RPMI8226 (cell line): Measurements from ENCODE around the gene TNFRSF25.
"Not testable (repeated sequence)": the region's sequence is repeated elsewhere in the genome, so short reads cannot be mapped to it uniquely, and the experiment has no call there.

Experiments
- DNase-seq: peaks from one replicate; pipeline ENCODE4 v3.0.0-alpha.2; 2015

TNFRSF25 gene

DNA sequence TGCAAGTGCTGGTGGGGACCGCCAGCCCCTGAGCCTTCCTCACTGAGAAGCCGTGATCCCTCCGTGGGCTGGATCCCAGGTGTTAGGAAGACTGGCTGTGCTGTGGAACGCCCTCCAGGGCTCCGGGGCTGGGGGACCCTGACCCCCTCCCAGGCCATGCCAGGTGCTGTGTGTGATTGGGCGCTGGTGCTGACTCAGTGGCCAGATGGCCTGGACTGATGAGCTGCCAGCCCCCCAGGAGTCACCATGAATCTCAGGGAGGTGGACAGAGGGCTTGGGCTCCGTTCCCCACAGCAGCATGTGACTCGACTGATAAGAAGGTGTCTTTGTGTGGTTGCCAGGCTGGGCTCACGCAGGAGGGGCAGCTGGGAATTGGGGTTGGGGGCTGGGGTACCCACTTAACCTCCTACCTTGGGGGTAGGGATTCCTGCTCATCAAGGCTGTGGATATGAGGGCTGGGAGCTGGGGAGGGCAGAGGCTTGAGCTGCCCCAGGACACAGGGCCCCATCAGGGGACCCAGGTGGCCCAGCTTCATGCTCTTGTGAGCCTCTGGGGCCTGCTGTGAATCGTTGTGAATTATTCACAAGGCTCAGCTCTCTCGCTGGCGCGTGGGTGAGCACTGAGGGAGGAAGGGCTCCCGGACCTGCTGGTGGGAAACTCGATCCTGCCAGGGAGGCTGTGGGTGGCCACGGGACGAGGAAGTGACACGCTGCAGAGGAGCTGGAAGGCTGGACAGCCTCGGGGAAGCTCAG lies 36.1 kb downstream of the TNFRSF25 start:
- DNase-seq = not testable (repeated sequence)

DNA sequence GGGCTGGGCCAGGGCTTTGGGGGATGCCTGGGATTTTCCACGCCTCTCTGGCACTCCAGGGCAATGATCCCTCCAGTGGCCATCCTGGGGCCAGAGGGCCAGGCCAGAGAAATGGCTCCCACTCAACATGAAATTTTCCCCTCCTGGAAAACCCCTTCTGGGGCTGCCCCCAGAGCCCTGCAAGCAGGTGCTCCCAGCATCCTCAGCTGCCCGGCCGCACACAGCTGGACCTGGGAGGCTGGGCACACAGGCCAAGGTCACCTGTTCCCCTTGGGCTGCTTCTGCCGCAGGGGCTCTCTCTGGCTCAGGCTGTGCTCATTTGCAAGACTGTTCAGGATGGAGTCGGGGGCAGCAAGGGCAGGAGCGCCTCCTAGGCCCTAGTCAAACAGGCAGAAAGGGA lies 37.5 kb downstream of the TNFRSF25 start:
- not testable (repeated sequence) for DNase-seq

DNA sequence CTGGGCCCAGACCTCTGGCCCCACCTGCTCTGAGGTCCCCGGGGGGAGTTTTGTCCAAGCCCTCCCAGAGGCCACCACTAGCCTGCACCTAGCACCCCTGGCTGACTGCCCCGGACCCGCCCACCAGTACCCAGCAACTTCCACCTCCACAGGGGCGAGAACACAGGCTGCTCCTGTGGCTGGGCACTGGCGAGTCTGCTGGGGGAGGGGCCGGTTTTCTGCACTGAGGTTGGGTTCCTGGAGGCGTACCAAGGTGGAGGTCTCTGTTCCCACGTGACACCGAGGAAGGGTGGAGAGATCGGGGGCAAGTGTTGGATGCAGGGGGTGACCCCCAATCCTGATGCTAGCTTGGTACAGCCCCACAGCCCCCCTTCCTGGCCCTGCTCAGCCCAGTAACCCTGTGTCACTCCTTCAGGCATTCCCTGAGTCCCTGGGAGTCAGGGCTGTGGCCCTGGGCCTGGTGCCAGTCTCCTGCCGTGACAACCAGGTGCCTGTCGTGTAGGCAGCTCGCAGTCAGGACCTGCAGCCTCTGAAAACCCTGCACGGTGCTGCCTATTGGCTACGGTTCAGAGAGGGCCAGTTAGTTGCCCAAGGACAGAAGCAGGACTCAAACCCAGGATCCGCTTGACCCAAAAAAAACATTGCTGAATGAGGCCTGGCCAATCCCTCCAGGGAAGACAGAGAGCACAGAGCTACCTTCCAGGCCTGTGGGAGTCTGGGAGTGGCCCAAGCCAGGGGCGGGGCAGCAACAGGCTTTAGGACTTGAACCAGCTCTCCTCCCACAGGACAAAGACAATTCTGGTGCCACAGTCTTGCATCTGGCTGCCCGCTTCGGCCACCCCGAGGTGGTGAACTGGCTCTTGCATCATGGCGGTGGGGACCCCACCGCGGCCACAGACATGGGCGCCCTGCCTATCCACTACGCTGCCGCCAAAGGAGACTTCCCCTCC lies 38.3 kb downstream of the TNFRSF25 start:
- DNase-seq = peak; percentile 89

DNA sequence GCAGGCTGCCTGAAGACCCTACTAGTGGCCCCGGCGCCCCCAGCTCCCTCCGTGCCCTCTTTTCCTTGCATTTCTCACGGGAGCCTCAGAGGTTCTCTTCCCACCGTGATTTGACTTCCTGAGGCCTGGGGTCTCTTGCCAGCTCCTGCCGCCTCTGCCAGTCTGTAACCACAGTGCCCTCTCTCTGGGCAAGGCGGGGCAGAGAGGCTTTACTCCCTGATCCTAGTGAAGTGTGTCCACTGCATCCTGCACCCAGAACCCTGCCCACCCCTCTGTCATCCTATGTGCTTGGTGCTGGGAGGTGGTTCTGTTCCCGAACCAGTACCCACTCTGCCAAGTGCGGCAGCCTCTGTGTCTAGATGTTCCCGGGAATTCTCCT lies 39.0 kb downstream of the TNFRSF25 start:
- DNase-seq = no peak

DNA sequence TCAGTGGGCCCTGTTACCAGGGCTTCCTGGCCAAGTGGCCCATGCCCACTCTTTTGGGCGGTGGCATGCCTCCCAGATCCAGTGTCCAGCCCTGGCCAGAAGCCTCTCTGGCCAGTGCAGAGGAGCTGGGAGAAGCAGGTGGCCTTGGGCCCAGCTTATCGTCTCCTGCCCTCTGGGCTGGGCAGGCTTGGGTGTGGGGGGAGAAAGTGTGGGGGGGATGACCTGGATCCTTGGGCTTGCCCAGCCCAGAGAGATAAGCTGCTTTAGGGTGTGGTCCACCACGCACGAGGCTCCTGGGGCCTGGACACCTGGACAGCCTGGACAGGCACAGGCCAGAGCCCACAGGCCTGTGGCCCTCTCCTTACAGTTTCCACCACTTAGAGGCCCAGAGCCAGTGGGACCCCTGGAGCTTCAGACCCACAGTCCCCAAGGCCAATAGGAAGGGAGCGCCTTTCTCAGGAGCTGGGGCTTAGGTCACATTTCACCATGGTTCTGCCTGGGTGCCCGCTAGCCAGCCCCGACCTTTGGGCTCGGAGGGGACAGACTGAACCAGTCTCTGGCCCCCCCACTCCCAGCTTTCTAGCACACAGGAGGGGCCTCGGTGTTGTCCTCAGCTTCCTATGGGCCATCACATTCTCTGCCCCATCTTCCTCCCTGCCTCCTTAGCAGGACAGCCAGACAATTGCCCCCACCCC lies 39.5 kb downstream of the TNFRSF25 start:
- DNase-seq = no peak

DNA sequence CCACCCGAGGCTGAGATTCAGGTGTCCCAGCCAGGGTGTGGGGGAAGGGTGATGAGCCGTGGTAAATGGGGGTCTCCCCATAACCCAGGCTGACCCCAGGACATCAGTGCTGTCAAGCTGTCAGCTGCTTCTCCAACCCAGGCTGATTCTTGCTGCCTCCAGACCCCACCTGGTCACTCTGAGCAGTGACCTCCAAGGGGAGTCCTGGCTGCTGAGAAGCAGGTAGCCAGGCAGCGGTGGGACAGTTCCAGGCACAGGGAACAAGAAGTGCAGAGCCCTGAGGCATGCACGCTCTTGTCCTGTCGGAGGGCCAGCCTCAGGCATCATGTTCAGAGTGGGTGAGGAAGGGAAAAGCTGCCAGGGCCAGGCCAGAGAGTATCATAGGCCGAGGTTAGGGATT lies 40.3 kb downstream of the TNFRSF25 start:
- no peak for DNase-seq

DNA sequence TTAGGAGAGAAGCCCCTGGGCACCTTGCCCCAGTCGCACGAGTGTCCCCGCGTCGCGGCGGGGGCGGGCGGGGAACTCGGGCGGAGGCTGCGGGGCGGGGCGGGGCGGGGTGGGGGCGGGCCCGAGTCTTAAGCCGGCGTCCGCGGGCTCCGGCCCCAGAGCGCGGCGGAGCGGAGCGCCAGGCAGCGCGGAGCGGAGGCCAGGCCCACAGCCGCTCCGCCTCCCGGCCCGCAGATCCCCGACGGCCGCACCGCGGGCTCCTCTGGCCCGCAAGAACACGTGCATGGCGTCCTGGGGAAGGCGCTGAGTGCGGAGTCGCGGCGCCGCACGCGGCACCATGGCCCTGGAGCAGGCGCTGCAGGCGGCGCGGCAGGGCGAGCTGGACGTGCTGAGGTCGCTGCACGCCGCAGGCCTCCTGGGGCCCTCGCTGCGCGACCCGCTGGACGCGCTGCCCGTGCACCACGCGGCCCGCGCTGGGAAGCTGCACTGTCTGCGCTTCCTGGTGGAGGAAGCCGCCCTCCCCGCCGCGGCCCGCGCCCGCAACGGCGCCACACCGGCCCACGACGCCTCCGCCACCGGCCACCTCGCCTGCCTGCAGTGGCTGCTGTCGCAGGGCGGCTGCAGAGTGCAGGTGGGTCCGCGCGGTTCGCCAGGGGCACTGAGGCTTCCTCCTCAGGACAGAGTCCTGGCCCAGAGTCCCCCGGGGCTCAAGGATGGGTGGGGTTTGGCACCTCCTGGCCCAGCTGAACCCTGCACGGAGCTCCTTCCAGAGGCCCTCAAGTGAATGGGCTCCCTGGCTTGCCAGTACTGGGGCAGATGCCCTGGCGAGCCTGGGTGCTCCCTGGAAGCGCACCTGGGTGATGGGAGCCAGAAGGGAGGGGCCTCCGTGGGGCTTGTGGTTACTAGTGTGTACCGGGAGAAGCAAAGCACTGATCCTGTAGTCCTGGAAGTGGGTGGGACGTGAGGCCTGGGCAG lies 41.1 kb downstream of the TNFRSF25 start, which contains the start of gene ESPN:
TSS of gene ESPN (plus strand) at position 158 of the 975 bp plus-strand sequence. CDS start at position 338, 180 bp downstream.
- peak; percentile 75 for DNase-seq

DNA sequence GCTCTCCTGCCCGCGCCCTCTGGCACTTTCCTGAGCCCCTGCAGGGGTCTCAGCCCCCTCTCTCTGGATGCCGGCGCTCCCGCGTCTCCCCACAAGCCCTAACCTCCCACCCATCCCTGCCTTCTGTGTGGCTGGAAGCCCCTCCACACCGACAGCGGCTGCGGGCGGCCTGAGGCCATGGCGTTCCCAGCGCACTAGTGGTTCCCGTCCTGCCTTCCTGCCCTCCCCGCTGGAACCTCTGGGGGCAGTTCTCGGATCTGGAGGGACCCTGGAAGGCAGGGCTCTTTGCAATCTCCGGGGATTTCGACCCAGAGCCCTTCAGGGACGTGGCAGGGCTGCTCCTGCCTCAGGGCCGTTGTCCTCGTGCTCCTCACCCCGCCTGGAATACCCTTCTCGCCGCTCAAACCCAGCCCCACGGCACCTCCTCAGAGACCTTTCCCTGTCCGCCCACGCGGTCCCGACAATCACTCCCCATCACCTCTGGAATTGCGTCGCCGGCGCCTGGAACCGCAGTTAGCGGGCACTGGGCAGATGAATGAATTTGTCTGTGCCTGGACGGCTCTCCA lies 41.9 kb downstream of the TNFRSF25 start:
- DNase-seq = no peak

DNA sequence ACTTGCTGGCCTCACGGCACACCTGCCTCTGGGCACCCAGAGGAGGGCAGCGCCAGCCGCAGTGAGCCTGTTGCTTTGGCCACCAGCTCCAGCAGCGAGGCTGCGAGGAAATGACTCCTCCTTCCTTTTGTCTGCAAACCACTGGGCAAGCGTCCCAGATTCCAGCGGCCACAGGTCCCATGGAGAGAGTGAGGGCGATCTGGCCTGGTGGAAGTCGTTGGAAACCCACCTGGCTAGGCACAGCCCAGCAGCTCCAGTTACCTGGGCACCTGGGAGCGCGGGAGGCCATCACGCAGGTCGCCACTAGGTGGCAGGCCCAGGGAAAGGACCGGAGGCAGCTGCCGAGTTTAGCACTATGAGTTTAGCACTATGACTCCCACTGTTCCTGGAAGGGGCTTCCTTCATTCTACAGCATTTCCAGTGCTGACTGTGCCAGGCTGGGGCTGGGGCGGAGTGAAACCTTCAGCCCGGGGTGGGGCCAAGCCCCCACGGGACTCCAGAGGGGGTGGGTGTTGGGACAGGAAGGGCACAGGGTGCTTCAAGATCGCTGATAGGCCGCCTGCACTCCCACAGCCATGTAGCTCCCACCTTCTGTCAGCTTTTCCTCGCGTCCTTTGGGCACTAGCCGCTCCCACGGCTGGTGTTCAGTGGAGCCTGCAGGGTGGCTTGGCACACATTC lies 42.5 kb downstream of the TNFRSF25 start:
- DNase-seq = peak; percentile 88

DNA sequence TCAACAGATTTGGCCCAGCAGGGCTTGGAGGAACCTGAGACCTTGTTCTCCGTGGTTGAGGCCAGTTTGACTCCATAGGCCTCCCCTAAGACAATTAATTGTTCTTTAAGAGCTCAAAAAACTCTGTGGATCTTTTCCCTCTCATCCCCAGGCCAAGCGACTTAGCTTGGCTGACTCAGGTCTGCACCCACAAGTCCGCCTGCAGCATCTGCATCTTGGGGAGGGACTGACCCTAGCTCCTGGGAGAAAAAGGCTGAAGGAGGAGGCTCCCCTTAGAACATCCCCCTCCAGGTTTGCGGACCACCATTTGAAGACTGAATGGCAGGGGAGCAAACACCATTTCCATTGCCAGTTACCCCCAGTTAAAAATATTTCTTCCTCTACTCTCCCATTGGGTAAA lies 44.7 kb downstream of the TNFRSF25 start:
- DNase-seq = no peak

DNA sequence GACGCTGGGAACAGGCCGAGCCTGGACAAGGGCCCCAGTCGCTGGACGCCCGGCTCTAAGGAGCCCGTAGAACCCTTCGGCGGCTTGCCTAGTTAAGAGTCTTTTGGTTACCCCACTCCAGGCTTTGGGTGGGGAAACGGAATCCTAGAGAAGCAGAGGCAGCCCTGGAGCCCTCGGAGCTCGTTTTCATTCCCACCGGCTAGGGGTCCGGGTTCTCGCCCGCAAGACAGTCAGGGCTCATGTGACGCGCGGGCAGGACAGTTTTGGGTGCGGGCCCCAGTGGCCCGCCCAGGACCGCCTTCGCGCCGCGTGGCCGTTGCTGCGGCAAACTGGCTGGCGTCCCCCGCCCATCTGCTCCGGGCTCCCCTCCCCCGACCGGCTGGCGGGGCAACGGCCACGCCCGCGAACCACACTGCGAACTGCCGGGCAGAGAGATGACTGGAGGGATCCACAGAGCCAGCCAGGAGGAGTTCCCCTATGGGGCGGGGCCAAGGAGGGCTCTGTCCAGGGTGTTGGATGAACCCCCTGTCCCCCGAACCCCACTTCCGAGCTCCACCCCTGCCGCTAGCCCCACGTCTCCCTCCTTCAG lies 45.4 kb downstream of the TNFRSF25 start:
- DNase-seq = no peak

DNA sequence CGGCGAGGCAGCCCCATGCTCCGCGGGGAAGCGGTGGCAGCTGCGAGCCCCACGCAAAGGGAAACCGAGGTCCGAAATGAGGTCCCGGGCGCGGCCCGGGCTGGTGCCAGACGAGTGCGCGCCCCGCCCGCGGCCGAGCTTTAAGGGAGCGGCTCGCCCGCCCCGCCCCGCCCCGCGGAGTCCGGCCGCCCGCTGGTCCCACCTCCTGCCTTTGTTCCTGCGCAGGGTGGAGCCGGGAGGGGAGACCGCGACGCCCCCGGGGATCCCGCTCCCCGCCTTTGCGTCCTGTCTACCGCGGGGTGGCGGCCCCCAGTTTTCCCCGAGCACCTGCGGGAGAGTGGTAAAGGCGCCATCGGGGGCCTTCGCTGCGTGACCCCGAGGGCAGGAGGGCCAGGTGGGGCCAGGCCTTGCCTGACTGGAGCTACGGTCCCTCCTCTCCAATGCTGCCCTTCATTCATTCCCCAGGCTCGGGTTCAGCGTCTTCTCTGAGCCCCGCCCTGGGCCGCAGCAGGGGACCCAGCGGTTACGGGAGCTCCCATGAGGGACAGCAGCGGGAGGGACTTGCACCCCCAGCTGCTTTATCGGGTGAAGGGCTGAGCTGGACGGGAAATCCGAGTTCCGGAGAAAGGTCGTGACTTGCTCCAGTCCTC lies 46.0 kb downstream of the TNFRSF25 start, which contains the start of gene HES2:
TSS of gene HES2 (minus strand) at position 116 of the 650 bp plus-strand sequence. CDS start at position 17, 99 bp downstream.
- DNase-seq = peak; percentile 58

DNA sequence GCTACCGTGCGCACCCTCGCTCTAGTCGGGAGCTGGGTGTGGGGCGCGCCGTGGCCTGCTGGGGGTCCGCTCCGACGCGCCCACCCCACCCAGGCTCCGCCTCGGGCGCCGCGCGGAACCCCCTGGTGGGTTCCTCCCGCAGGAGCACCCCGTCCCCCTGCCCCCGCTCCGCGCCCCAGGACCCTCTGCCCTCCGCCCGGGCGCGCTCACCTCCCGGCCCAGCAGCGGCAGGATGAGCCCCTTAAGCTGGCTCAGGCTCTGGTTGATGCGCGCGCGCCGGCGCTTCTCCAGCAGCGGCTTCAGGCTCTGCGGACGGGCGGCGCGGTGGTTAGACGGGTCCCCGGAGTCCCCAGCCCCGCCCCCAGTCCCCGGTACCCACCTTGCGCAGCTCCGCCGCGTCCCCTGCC lies 46.6 kb downstream of the TNFRSF25 start:
- no peak for DNase-seq

DNA sequence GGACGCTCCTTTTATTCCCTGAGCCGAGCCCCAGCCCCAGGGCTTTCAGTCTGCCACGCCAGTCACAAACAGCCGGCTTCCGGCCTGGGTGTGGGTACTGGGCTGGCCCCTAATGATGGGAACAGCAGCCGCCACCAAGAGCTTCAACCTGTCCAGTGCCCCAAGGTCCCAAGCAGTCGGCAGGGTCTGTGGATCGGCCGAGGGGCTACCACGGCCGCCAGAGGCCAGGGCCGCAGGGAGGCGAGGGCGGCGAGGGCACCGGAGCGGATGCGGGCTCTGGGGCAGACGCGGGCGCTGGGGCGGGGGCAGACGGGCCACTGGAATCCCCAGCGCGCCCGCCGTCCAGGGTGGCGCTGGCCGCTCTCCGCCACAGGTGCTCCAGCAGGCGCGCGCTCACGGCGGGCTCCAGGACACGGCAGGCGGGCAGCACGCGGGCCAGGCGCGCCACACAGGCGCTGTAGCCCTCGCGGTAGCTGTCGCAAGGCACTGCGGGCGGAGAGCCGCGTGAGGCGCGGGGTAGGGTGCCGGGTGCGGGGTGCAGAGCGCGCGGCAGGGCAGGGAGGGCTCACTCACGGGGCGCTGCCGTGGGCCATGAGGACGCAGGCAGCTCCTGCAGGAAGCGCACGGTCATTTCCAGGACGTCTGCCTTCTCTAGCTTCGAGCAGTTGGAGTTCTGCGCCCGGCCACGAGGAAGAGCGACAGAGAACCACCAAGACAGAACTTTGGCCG lies 47.1 kb downstream of the TNFRSF25 start:
- DNase-seq = no peak

DNA sequence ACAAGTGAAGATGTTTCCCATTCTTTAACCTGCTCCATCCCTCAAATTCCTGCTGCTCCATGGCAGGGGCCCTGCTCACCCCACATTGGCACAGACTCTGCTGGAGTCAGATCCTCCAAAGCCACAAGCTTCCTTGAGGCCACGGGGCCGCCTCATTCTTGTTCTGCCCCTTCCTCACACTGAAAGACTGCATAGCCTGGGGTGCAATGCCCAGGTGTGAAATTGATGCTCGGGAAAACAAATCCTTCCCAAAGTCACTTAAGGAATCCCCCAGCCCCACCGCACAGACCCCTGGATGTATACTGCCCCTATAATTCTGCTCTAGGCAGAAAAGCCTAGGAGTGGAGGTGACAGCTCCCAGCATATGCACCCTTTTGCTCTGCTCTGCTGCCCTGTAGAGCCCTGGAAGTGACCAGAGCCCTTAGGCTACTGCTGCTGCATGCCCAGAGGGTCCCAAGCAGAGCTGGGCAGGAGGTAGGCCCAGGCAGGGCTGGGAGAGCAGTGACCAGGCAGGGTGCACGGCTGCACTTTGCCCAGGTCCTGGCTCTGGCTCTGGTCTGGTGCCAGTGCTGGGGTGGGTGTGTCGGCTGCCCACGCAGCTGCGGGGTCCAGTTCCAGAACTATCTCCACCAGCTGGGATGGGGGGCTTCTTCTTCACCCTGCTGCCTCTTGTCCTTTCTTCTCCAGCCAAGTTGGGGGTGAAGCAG lies 47.9 kb downstream of the TNFRSF25 start:
- no peak for DNase-seq

DNA sequence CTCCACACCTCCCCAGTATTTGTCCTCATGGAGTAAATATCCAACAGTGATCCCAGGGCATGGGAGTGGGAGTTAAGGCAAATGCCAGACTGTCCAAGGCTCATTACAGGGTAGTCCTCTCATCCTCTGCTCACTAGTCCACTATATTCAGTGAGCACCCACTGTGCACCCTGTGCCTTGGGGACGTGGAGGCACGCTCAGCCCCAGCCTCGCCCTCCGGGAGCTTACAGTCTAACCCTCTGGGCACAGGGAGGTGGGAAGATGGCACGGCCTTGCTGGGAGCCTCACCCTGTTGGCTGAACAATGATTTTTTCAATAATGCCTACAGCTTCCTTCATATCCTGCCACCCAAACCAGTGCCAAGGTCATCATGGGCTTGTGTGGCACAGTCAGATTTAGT lies 49.1 kb downstream of the TNFRSF25 start:
- no peak for DNase-seq

DNA sequence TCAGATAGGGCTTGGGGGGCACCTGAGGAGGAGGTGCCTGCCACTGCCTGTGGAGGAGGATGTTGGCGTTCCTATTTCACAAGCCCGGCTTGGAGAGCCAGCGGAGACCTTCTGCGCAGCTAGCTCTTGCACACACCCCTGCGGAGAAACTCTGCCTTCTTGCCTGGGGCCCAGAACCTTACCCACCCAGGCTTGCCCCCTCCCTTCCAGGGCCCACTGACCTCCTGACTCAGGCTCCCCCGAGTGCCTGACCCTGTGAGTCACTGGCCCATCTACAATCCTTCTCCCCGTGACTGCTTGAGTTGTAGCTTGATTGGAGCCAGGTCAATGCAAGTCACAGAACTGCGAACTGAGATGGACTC lies 49.7 kb downstream of the TNFRSF25 start:
- no peak for DNase-seq

DNA sequence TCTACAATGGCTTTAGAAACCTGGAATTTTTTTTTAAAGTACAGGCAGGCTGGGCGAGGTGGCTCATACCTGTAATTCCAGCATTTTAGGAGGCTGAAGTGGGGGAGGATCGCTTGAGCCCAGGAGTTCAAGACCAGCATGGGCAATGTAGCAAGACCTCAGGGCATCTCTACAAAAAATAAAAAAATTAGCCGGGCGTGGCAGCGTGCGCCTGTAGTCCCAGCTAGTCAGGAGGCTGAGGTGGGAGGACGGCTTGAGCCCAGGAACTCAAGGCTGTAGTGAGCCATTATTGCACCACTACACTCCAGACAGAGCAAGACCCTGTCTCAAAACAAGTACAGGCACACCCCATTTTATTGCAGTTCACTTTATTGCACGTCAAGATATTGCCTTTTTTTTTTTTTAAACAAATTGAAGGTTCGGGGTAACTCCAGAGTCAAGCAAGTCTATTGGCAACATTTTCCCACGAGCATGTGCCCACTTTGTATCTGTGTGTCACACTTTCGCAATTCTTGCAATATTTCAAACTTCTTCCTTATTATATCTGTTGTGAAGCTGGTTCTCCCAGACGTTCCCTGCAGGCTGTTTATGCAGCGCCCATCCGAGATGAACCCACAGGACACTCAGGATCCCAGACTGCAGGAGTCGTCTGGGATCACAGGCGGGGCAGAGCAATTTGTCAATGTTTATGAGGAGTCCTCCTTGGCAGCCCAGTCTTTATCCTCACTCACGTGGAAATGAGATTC lies 50.9 kb downstream of the TNFRSF25 start:
- DNase-seq = no peak
